Measurements from ENCODE around the gene KRTAP5-9. TPM values are rescaled to one million over a fixed set of nuclear protein-coding genes. Genes with fewer than 3 reads are reported as not detected.

Gene KRTAP5-9
- total and polyA plus RNA-seq, 9 of the 15 experiments (the other 6 are each of a cell fraction or from before 2014, with no cell fraction given), result not detected

DNA sequence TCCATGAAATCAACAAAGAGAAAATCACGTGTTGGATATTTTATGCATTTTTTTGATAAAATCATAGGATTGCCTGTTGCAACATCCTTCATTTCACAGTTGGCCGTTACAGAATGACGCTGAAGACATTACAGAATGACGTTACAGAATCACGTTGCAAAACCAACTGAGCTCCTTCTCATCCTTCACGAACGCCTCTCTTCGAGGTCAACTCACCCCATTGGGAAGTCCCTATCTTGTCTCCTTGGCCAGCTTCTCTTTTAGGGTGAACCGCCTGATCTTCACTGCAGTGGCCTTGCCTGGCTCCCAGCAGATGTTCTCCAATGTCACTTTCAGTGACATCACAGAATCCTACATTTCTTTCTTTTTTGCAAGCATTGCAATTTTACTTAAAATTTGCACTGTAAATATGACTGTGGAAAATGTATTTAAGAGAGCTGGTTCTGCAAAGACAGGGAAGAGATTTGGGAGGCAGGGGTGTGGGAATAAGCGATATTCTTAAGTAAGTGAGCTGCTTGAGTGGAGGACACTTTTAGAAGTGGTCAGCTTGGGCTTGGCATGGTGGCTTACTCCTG, 16.1 kb upstream of the KRTAP5-9 start (continued):
- no peak for TF ChIP-seq RCOR1 (IDR thresholded peaks at IDR 0.05; ENCODE audit: borderline replicate concordance in 1 of 2, low read depth in 2 of 2, low read length in 2 of 2)
- no peak for TF ChIP-seq ETV5 (CRISPR knock-in tag; IDR thresholded peaks at IDR 0.05; ENCODE audit: low read depth)
- TF ChIP-seq, protein P1, sequence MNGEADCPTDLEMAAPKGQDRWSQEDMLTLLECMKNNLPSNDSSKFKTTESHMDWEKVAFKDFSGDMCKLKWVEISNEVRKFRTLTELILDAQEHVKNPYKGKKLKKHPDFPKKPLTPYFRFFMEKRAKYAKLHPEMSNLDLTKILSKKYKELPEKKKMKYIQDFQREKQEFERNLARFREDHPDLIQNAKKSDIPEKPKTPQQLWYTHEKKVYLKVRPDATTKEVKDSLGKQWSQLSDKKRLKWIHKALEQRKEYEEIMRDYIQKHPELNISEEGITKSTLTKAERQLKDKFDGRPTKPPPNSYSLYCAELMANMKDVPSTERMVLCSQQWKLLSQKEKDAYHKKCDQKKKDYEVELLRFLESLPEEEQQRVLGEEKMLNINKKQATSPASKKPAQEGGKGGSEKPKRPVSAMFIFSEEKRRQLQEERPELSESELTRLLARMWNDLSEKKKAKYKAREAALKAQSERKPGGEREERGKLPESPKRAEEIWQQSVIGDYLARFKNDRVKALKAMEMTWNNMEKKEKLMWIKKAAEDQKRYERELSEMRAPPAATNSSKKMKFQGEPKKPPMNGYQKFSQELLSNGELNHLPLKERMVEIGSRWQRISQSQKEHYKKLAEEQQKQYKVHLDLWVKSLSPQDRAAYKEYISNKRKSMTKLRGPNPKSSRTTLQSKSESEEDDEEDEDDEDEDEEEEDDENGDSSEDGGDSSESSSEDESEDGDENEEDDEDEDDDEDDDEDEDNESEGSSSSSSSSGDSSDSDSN (IDR thresholded peaks at IDR 0.05; ENCODE audit: borderline replicate concordance in 1 of 2, low read depth in 2 of 2, low read length in 2 of 2), result no peak
- TF ChIP-seq CBFB (CRISPR knock-in tag; IDR thresholded peaks at IDR 0.05), result no peak
- no peak for TF ChIP-seq ZNF57 (CRISPR knock-in tag; IDR thresholded peaks at IDR 0.05)
- TF ChIP-seq TEAD1 (CRISPR knock-in tag; IDR thresholded peaks at IDR 0.05), result no peak
- TF ChIP-seq EZH2 (IDR thresholded peaks at IDR 0.05; ENCODE audit: borderline replicate concordance, low read depth, low read length), result no peak
- TF ChIP-seq, protein P2, sequence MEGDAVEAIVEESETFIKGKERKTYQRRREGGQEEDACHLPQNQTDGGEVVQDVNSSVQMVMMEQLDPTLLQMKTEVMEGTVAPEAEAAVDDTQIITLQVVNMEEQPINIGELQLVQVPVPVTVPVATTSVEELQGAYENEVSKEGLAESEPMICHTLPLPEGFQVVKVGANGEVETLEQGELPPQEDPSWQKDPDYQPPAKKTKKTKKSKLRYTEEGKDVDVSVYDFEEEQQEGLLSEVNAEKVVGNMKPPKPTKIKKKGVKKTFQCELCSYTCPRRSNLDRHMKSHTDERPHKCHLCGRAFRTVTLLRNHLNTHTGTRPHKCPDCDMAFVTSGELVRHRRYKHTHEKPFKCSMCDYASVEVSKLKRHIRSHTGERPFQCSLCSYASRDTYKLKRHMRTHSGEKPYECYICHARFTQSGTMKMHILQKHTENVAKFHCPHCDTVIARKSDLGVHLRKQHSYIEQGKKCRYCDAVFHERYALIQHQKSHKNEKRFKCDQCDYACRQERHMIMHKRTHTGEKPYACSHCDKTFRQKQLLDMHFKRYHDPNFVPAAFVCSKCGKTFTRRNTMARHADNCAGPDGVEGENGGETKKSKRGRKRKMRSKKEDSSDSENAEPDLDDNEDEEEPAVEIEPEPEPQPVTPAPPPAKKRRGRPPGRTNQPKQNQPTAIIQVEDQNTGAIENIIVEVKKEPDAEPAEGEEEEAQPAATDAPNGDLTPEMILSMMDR (IDR thresholded peaks at IDR 0.05 in 2 of 3, conservative IDR thresholded peaks at IDR 0.05 in 1 of 3; ENCODE audit: insufficient read depth in 2 of 3, low read depth in 1 of 3, low read length in 3 of 3), result no peak
- TF ChIP-seq, protein P3, sequence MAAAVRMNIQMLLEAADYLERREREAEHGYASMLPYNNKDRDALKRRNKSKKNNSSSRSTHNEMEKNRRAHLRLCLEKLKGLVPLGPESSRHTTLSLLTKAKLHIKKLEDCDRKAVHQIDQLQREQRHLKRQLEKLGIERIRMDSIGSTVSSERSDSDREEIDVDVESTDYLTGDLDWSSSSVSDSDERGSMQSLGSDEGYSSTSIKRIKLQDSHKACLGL (CRISPR knock-in tag; IDR thresholded peaks at IDR 0.05; ENCODE audit: borderline replicate concordance, poor library complexity, severe bottlenecking), result no peak
- TF ChIP-seq TAF15 (IDR thresholded peaks at IDR 0.05; ENCODE audit: low read depth, low read length), result no peak
- no peak for TF ChIP-seq TRIM25 (IDR thresholded peaks at IDR 0.05; ENCODE audit: borderline replicate concordance)
- no peak for TF ChIP-seq TCF7L2 (IDR thresholded peaks at IDR 0.05; ENCODE audit: low read depth, low read length)
- TF ChIP-seq MAFK (IDR thresholded peaks at IDR 0.05; ENCODE audit: low read length), result peak; percentile 81
- TF ChIP-seq ZNF316 (IDR thresholded peaks at IDR 0.05), result peak; percentile 86
- no peak for TF ChIP-seq ZNF133 (CRISPR knock-in tag; IDR thresholded peaks at IDR 0.05)
- TF ChIP-seq BRF1 (IDR thresholded peaks at IDR 0.05; ENCODE audit: borderline replicate concordance, extremely low read depth, insufficient read length), result no peak
- TF ChIP-seq NR2C1 (IDR thresholded peaks at IDR 0.05), result no peak
- TF ChIP-seq NR2C1 (tag; IDR thresholded peaks at IDR 0.05), result no peak
- TF ChIP-seq, protein P4, sequence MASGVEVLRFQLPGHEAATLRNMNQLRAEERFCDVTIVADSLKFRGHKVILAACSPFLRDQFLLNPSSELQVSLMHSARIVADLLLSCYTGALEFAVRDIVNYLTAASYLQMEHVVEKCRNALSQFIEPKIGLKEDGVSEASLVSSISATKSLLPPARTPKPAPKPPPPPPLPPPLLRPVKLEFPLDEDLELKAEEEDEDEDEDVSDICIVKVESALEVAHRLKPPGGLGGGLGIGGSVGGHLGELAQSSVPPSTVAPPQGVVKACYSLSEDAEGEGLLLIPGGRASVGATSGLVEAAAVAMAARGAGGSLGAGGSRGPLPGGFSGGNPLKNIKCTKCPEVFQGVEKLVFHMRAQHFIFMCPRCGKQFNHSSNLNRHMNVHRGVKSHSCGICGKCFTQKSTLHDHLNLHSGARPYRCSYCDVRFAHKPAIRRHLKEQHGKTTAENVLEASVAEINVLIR (CRISPR knock-in tag; IDR thresholded peaks at IDR 0.05), result no peak
- TF ChIP-seq PURB (CRISPR knock-in tag; IDR thresholded peaks at IDR 0.05; ENCODE audit: low read depth), result no peak
- TF ChIP-seq ZNF766 (CRISPR knock-in tag; conservative IDR thresholded peaks at IDR 0.05), result no peak
